WTC11 (cell line): ENCODE data around the gene AMMECR1L. TPM values are rescaled to one million over a fixed set of nuclear protein-coding genes. Genes with fewer than 3 reads are reported as not detected.

Experiments used
- ATAC-seq: fragments of 200-7000 bp; cut with Tn5 transposase; 2 replicates; pipeline ENCODE4 v1.10.0; 2021; ENCODE audit warnings: mild to moderate bottlenecking, moderate library complexity
- CTCF ChIA-PET: fragments of 300-600 bp; sonication (Branson Sonifier 250); formaldehyde crosslinking; loops from one replicate; lab custom pipeline; 2021; ENCODE audit warnings: antibody characterized with exemption; lab: Charles Lee
- POLR2A ChIA-PET: fragments of 350-600 bp; sonication (Branson Sonifier 250); formaldehyde crosslinking; loops from one replicate; lab custom pipeline; 2021; ENCODE audit warnings: antibody characterized with exemption; lab: Charles Lee
- DNase-seq: peaks from one replicate; pipeline ENCODE4 v3.0.0; 2021; ENCODE audit warnings: low spot score
- H3K27ac Mint-ChIP-seq: 2 replicates; pipeline ENCODE4 v1.8.0; 2021; ENCODE audit warnings: mixed read lengths
- H3K27me3 Mint-ChIP-seq: 2 replicates; pipeline ENCODE4 v1.8.0; 2021; ENCODE audit warnings: low read depth, mild to moderate bottlenecking, moderate library complexity, mixed read lengths
- H3K36me3 Mint-ChIP-seq: 2 replicates; pipeline ENCODE4 v1.8.0; 2021; ENCODE audit warnings: mixed read lengths
- H3K4me1 Mint-ChIP-seq: 2 replicates; pipeline ENCODE4 v1.8.0; 2022; ENCODE audit warnings: mixed read lengths
- H3K4me3 Mint-ChIP-seq: 2 replicates; pipeline ENCODE4 v1.8.0; 2021; ENCODE audit warnings: mild to moderate bottlenecking, moderate library complexity, mixed read lengths
- H3K9me3 Mint-ChIP-seq: 2 replicates; pipeline ENCODE4 v1.8.0; 2021; ENCODE audit warnings: mixed read lengths
- ATF2 ChIP-seq: sonication (generic); formaldehyde crosslinking; IDR thresholded peaks from 2 replicates; pipeline ENCODE4 v1.8.1; 2022; ENCODE audit warnings: low read depth, missing genetic modification reagents, borderline replicate concordance
- ATF3 ChIP-seq: sonication (generic); formaldehyde crosslinking; conservative IDR thresholded peaks from 2 replicates; pipeline ENCODE4 v1.8.1; 2022; ENCODE audit warnings: mild to moderate bottlenecking, missing genetic modification reagents
- ERG ChIP-seq: fragments of 250-450 bp; sonication (Bioruptor Pico); IDR thresholded peaks from 2 replicates; pipeline ENCODE4 v1.8.0; 2021; ENCODE audit warnings: mild to moderate bottlenecking
- HMGXB4 ChIP-seq: sonication (generic); formaldehyde crosslinking; IDR thresholded peaks from 2 replicates; pipeline ENCODE4 v1.8.1; 2023; ENCODE audit warnings: mild to moderate bottlenecking, moderate library complexity, missing genetic modification reagents
- MAX ChIP-seq: sonication (generic); formaldehyde crosslinking; IDR thresholded peaks from 2 replicates; pipeline ENCODE4 v1.8.0; 2022; ENCODE audit warnings: mild to moderate bottlenecking, missing genetic modification reagents
- NFYB ChIP-seq: sonication (generic); formaldehyde crosslinking; conservative IDR thresholded peaks from 2 replicates; pipeline ENCODE4 v1.8.0; 2022; ENCODE audit warnings: low read depth, missing genetic modification reagents
- NR1H2 ChIP-seq: sonication (generic); formaldehyde crosslinking; IDR thresholded peaks from 2 replicates; pipeline ENCODE4 v1.9.0; 2021; ENCODE audit warnings: mild to moderate bottlenecking, moderate library complexity, missing genetic modification reagents
- RELA ChIP-seq: sonication (generic); formaldehyde crosslinking; IDR thresholded peaks from 2 replicates; pipeline ENCODE4 v1.8.1; 2022; ENCODE audit warnings: missing genetic modification reagents, mild to moderate bottlenecking, borderline replicate concordance
- RORB ChIP-seq: fragments of 250-450 bp; sonication (Bioruptor Pico); IDR thresholded peaks from 2 replicates; pipeline ENCODE4 v1.9.0; 2021; ENCODE audit warnings: mild to moderate bottlenecking
- SOX15 ChIP-seq: fragments of 250-450 bp; sonication (Bioruptor Pico); IDR thresholded peaks from 2 replicates; pipeline ENCODE4 v1.9.0; 2021; ENCODE audit warnings: mild to moderate bottlenecking
- TEAD1 ChIP-seq: sonication (generic); formaldehyde crosslinking; IDR thresholded peaks from 2 replicates; pipeline ENCODE4 v1.8.0; 2022; ENCODE audit warnings: mild to moderate bottlenecking, missing genetic modification reagents
- ZBTB21 ChIP-seq: sonication (generic); formaldehyde crosslinking; IDR thresholded peaks from 2 replicates; pipeline ENCODE4 v1.8.1; 2023; ENCODE audit warnings: mild to moderate bottlenecking, missing genetic modification reagents, borderline replicate concordance
- ZNF121 ChIP-seq: sonication (generic); formaldehyde crosslinking; IDR thresholded peaks from 2 replicates; pipeline ENCODE4 v1.8.0; 2023; ENCODE audit warnings: missing genetic modification reagents
- ZNF281 ChIP-seq: sonication (generic); formaldehyde crosslinking; IDR thresholded peaks from 2 replicates; pipeline ENCODE4 v1.8.0; 2023; ENCODE audit warnings: mild to moderate bottlenecking, missing genetic modification reagents
- total RNA-seq: library from RNA; stranded (reverse); gene quantifications from 3 replicates; pipeline ENCODE4 v1.2.3, GENCODE V29; 2021

Gene AMMECR1L
- total RNA-seq, 1 experiment from 2014 or later = 17.9 TPM

- no peak for TF ChIP-seq ZNF281 (CRISPR knock-in tag)
- TF ChIP-seq RORB (CRISPR knock-in tag) = no peak
- no peak for TF ChIP-seq ERG (CRISPR knock-in tag)
- TF ChIP-seq SOX15 (CRISPR knock-in tag) = no peak
- no peak for TF ChIP-seq ZBTB21 (CRISPR knock-in tag)
Measured at GRCh38 chr2:127893494-127893893, 7.7 kb upstream of the AMMECR1L start (continued).

GRCh38 chr2:127893033-127893432 lies 7.3 kb upstream of the AMMECR1L start:
- TF ChIP-seq TEAD1 (CRISPR knock-in tag) = no peak
- no peak for TF ChIP-seq RELA (CRISPR knock-in tag)
- no peak for TF ChIP-seq SOX15 (CRISPR knock-in tag)
- no peak for TF ChIP-seq NR1H2 (CRISPR knock-in tag)
- no peak for TF ChIP-seq HMGXB4 (CRISPR knock-in tag)
- TF ChIP-seq NFYB (CRISPR knock-in tag) = no peak
- no peak for TF ChIP-seq ZNF121 (CRISPR knock-in tag)
- no peak for TF ChIP-seq ATF2 (CRISPR knock-in tag)
- no peak for TF ChIP-seq MAX (CRISPR knock-in tag)
- no peak for TF ChIP-seq ATF3 (CRISPR knock-in tag)
- TF ChIP-seq RORB (CRISPR knock-in tag) = no peak
- TF ChIP-seq ERG (CRISPR knock-in tag) = no peak
- TF ChIP-seq, all 79 proteins: peak for 0
- no peaks in the 10 kb centered on the region for H3K27me3 Mint-ChIP-seq
- DNase-seq (no peak), ATAC-seq (peak; percentile 18; the same call in 1 of the 2 replicates)
- H3K4me1 Mint-ChIP-seq = peaks cover 18% of the 10 kb centered on the region
- H3K4me3 Mint-ChIP-seq = no peak overlapping the region
- peak overlapping the region; percentile 22; the same call in 1 of the 2 replicates for H3K27ac Mint-ChIP-seq
- CTCF ChIA-PET = interaction anchor here (1.0 kb wide), 1 partner anchor 16 kb away, joined by 4 read pairs; no protein-coding TSS in a partner anchor
- H3K36me3 Mint-ChIP-seq = peaks cover 2% of the 10 kb centered on the region; the same call in 1 of the 2 replicates
- peaks cover 3% of the 10 kb centered on the region; the same call in 1 of the 2 replicates for H3K9me3 Mint-ChIP-seq
- POLR2A ChIA-PET = interaction anchor here (1.5 kb wide), 1 partner anchor 33 kb away, joined by 3 read pairs; no protein-coding TSS in a partner anchor
